A549 (cell line): ENCODE results near the gene CDKN1A. TPM values are rescaled to one million over a fixed set of nuclear protein-coding genes. Genes with fewer than 3 reads are reported as not detected.

Experiments used
- ATAC-seq, 2 experiments: fragments of 200-7000 bp in 1 of 2; fragments of >200 bp in 1 of 2; cut with Nextera tagmentation in 1 of 2; cut with Tn5 transposase in 1 of 2; 3 replicates each; pipeline versions ENCODE4 v1.8.0 to v1.9.1; 2018 to 2020; ENCODE audit warnings: mild to moderate bottlenecking in 1 of 2, moderate library complexity in 1 of 2
- CTCF ChIA-PET: fragments of 300-600 bp; sonication (Branson Sonifier 250); formaldehyde crosslinking; extraction: SDS; loops from one replicate; lab custom pipeline; 2021; ENCODE audit warnings: antibody characterized with exemption, inconsistent platforms; lab: Yijun Ruan, JAX
- POLR2A ChIA-PET: fragments of 350-600 bp; formaldehyde crosslinking; extraction: SDS; loops from one replicate; lab custom pipeline; 2021; ENCODE audit warnings: antibody characterized with exemption, inconsistent platforms; lab: Yijun Ruan, JAX
- DNase-seq, 2 experiments: peaks; one replicate each; pipeline versions ENCODE4 v3.0.0 to v3.0.0-alpha.2; 2011 to 2016; ENCODE audit warnings: low read depth in 1 of 2, low spot score in 1 of 2
- FAIRE-seq: peaks from 2 replicates; lab custom pipeline; 2011; peaks lifted over from hg19 to GRCh38; lab: Jason Lieb, UNC
- H3K27ac ChIP-seq, 2 experiments: fragments of >200 bp; sonication (Bioruptor Twin); formaldehyde crosslinking; 3 replicates each; pipeline ENCODE4 v1.5.1; 2016 to 2017
- H3K4me1 ChIP-seq: fragments of >200 bp; sonication (Bioruptor Twin); formaldehyde crosslinking; 3 replicates; pipeline ENCODE4 v1.6.1; 2016
- H3K4me2 ChIP-seq: fragments of >200 bp; sonication (Bioruptor Twin); formaldehyde crosslinking; 3 replicates; pipeline ENCODE4 v1.6.1; 2016
- H3K4me3 ChIP-seq: fragments of >200 bp; sonication (Bioruptor Twin); formaldehyde crosslinking; 3 replicates; pipeline ENCODE4 v1.5.1; 2016
- H3K9me3 ChIP-seq: fragments of >200 bp; sonication (Bioruptor Twin); formaldehyde crosslinking; 3 replicates; pipeline ENCODE4 v1.6.1; 2016
- BHLHE40 ChIP-seq: IDR thresholded peaks from 2 replicates; pipeline ENCODE4 v1.6.1; 2012; ENCODE audit warnings: low read depth, low read length, inconsistent platforms
- CBX2 ChIP-seq: fragments of 200-600 bp; sonication (generic); IDR thresholded peaks from 2 replicates; pipeline ENCODE4 v1.6.1; 2016; ENCODE audit warnings: low read depth, mild to moderate bottlenecking, borderline replicate concordance
- CHD2 ChIP-seq: fragments of 150-350 bp; IDR thresholded peaks from 2 replicates; pipeline ENCODE4 v1.6.1; 2014; ENCODE audit warnings: low read length; ENCODE audit not compliant: partially characterized antibody
- CHD4 ChIP-seq: fragments of 200-600 bp; sonication (generic); IDR thresholded peaks from 2 replicates; pipeline ENCODE4 v1.6.1; 2016; ENCODE audit warnings: antibody characterized with exemption, mild to moderate bottlenecking, borderline replicate concordance
- E2F6 ChIP-seq: IDR thresholded peaks from 2 replicates; pipeline ENCODE4 v1.6.1; 2012; ENCODE audit warnings: low read depth, borderline replicate concordance
- EHF ChIP-seq: fragments of 250-450 bp; sonication (Bioruptor Pico); IDR thresholded peaks from 2 replicates; pipeline ENCODE4 v1.5.0; 2020; ENCODE audit warnings: mild to moderate bottlenecking
- EHMT2 ChIP-seq: fragments of 200-600 bp; sonication (generic); IDR thresholded peaks from 2 replicates; pipeline ENCODE4 v1.6.1; 2016; ENCODE audit warnings: antibody characterized with exemption, low read depth, mild to moderate bottlenecking, moderate library complexity
- ESRRA ChIP-seq: fragments of 150-350 bp; IDR thresholded peaks from 2 replicates; pipeline ENCODE4 v1.6.1; 2014; ENCODE audit warnings: mild to moderate bottlenecking, low read length, borderline replicate concordance
- FOSB ChIP-seq: fragments of 250-450 bp; sonication (Bioruptor Pico); IDR thresholded peaks from 2 replicates; pipeline ENCODE4 v1.5.0; 2020; ENCODE audit warnings: mild to moderate bottlenecking, moderate library complexity
- FOSL2 ChIP-seq, 2 experiments: fragments of 450-650 bp in 1 of 2; fragments of >200 bp in 1 of 2; sonication (Bioruptor Twin) in 1 of 2; formaldehyde crosslinking; IDR thresholded peaks; 2 replicates each; pipeline versions ENCODE4 v1.5.0 to v1.6.1; 2016 to 2020; ENCODE audit warnings: mild to moderate bottlenecking in 1 of 2, moderate library complexity in 1 of 2
- HES2 ChIP-seq: fragments of >200 bp; sonication (Bioruptor Twin); formaldehyde crosslinking; IDR thresholded peaks from 2 replicates; pipeline ENCODE4 v1.6.1; 2016
- HEYL ChIP-seq: fragments of 250-450 bp; sonication (Bioruptor Pico); IDR thresholded peaks from 2 replicates; pipeline ENCODE4 v1.8.0; 2021; ENCODE audit warnings: mild to moderate bottlenecking, moderate library complexity
- HOXA7 ChIP-seq: fragments of 250-450 bp; sonication (Bioruptor Pico); IDR thresholded peaks from 2 replicates; pipeline ENCODE4 v1.5.0; 2020; ENCODE audit warnings: mild to moderate bottlenecking, moderate library complexity
- HOXB13 ChIP-seq: fragments of 250-450 bp; sonication (Bioruptor Pico); IDR thresholded peaks from 2 replicates; pipeline ENCODE4 v1.5.0; 2020; ENCODE audit warnings: low read depth, mild to moderate bottlenecking, moderate library complexity
- HOXB5 ChIP-seq: fragments of 250-450 bp; sonication (Bioruptor Pico); IDR thresholded peaks from 2 replicates; pipeline ENCODE4 v1.5.0; 2020; ENCODE audit warnings: mild to moderate bottlenecking, moderate library complexity
- JUNB ChIP-seq: fragments of >200 bp; sonication (Bioruptor Twin); formaldehyde crosslinking; IDR thresholded peaks from 2 replicates; pipeline ENCODE4 v1.6.1; 2016
- KDM1A ChIP-seq: fragments of 200-600 bp; sonication (generic); IDR thresholded peaks from 2 replicates; pipeline ENCODE4 v1.6.1; 2016; ENCODE audit warnings: low read depth, mild to moderate bottlenecking
- MAFK ChIP-seq: fragments of 450-650 bp; IDR thresholded peaks from 2 replicates; pipeline ENCODE4 v1.6.1; 2014; ENCODE audit not compliant: partially characterized antibody
- MAX ChIP-seq: IDR thresholded peaks from 2 replicates; pipeline ENCODE4 v1.6.1; 2012
- NFE2L2 ChIP-seq: fragments of 150-350 bp; conservative IDR thresholded peaks from 2 replicates; pipeline ENCODE4 v1.6.1; 2014; ENCODE audit warnings: low read length
- SREBF2 ChIP-seq: fragments of 450-650 bp; IDR thresholded peaks from 2 replicates; pipeline ENCODE4 v1.6.1; 2014; ENCODE audit warnings: mild to moderate bottlenecking, moderate library complexity
- TFCP2L1 ChIP-seq: fragments of 250-450 bp; sonication (Bioruptor Pico); IDR thresholded peaks from 2 replicates; pipeline ENCODE4 v1.5.0; 2021; ENCODE audit warnings: mild to moderate bottlenecking
- ZFP36 ChIP-seq: fragments of 450-650 bp; IDR thresholded peaks from 2 replicates; pipeline ENCODE4 v1.6.1; 2014; ENCODE audit warnings: borderline replicate concordance; ENCODE audit not compliant: partially characterized antibody
- WGBS: methylation state at CpG from one replicate; pipeline ENCODE4 v1.1.6; 2017; ENCODE audit errors: missing lambda C conversion rate; 5-methylcytosine and 5-hydroxymethylcytosine counted together
- polyA plus RNA-seq, 4 experiments: library from polyadenylated mRNA; depleted of rRNA in 3 of 4; stranded (reverse); fragments of >200 nt; fragmentation: RNase III in 1 of 4; extraction: RNeasy Plus Mini Kit Qiagen cat#74134 plus additional on column Dnase treatment in 1 of 4; gene quantifications; 2 replicates in 3 of 4; 3 replicates in 1 of 4; pipeline ENCODE4 v1.2.3, GENCODE V29; 2011 to 2017

CDKN1A gene
- polyA plus RNA-seq, 2 of the 4 experiments (the other 2 are of a cell fraction), result 130 to 183 TPM

- no peaks in the 10 kb centered on the region for H3K9me3 ChIP-seq
- TF ChIP-seq KDM1A (no peak), HOXB13 (CRISPR knock-in tag) (no peak), HEYL (no peak), EHMT2 (no peak), SREBF2 (no peak), CHD2 (no peak), HOXA7 (CRISPR knock-in tag) (no peak), TFCP2L1 (CRISPR knock-in tag) (no peak), HOXB5 (CRISPR knock-in tag) (no peak), BHLHE40 (no peak), ESRRA (no peak), MAFK (no peak), HES2 (no peak), CBX2 (no peak), EHF (CRISPR knock-in tag) (no peak), ZFP36 (no peak), E2F6 (no peak), CHD4 (no peak)
- TF ChIP-seq, all 56 proteins: peak for 0
- 55% methylated on average over 3 of the region's 3 CpGs for WGBS
- CTCF ChIA-PET, result interaction anchor here (1.4 to 2.3 kb wide), 3 partner anchors 9 to 26 kb away, joined by 4 to 10 read pairs (median 9); no protein-coding TSS in a partner anchor
- ATAC-seq (no peak), DNase-seq (no peak), FAIRE-seq (no peak)
- Histone ChIP-seq H3K27ac (peak overlapping the region; percentile 91 to 99; a peak in 5 of 6 replicates), H3K4me1 (peaks cover 44% of the 10 kb centered on the region), H3K4me2 (no peak overlapping the region), H3K4me3 (no peak overlapping the region)
- POLR2A ChIA-PET, result interaction anchor here (1.2 to 3.8 kb wide), 2 partner anchors 36 to 39 kb away, joined by 3 to 35 read pairs; partner anchors contain the start of gene CDKN1A
Measured at GRCh38 chr6:36641543-36641942, 37.0 kb upstream of the CDKN1A start.

GRCh38 chr6:36642913-36643817 is 35.3 kb upstream of the CDKN1A start:
- H3K27ac ChIP-seq, result peak overlapping the region; percentile 91 to 99
- CTCF ChIA-PET, result interaction anchor here (0.6 to 4.1 kb wide), 15 partner anchors 11 to 375 kb away, joined by 3 to 16 read pairs (median 4); no protein-coding TSS in a partner anchor
- H3K4me1 ChIP-seq, result peaks cover 44% of the 10 kb centered on the region
- peak; percentile 94 to 97 for ATAC-seq
- WGBS, result 32% methylated on average over 4 of the region's 8 CpGs
- TF ChIP-seq CHD4, result no peak
- TF ChIP-seq NFE2L2, result no peak
- TF ChIP-seq E2F6, result 0 out of 2 replicates have a peak, but pooled peaks have one; percentile 9
- TF ChIP-seq FOSB (CRISPR knock-in tag), result no peak
- TF ChIP-seq MAX, result no peak
- TF ChIP-seq JUNB, result no peak
- TF ChIP-seq TFCP2L1 (CRISPR knock-in tag), result no peak
- no peak for TF ChIP-seq FOSL2 (IDR thresholded peaks at IDR 0.05)
- 0 out of 2 replicates have a peak, but pooled peaks have one; percentile 18 for TF ChIP-seq FOSL2 (CRISPR knock-in tag; IDR thresholded peaks at IDR 0.05)
- no peak for TF ChIP-seq HEYL
- TF ChIP-seq, all 56 proteins: peak for 2
- Histone ChIP-seq H3K4me2 (peak overlapping the region; percentile 74), H3K9me3 (no peaks in the 10 kb centered on the region), H3K4me3 (no peak overlapping the region)
- POLR2A ChIA-PET, result interaction anchor here (0.8 to 3.8 kb wide), 2 partner anchors 35 to 39 kb away, joined by 3 to 35 read pairs; partner anchors contain the start of gene CDKN1A
- DNase-seq (peak; percentile 44 to 73), FAIRE-seq (no peak)
